HG03139 (cell line): Measurements from ENCODE around the gene PDGFRA.

Experiments used
- ATAC-seq: cut with Tn5 transposase; IDR thresholded peaks from one replicate; pipeline ENCODE4 v1.9.1; 2021; ENCODE audit not compliant: unreplicated experiment

The PDGFRA gene

DNA sequence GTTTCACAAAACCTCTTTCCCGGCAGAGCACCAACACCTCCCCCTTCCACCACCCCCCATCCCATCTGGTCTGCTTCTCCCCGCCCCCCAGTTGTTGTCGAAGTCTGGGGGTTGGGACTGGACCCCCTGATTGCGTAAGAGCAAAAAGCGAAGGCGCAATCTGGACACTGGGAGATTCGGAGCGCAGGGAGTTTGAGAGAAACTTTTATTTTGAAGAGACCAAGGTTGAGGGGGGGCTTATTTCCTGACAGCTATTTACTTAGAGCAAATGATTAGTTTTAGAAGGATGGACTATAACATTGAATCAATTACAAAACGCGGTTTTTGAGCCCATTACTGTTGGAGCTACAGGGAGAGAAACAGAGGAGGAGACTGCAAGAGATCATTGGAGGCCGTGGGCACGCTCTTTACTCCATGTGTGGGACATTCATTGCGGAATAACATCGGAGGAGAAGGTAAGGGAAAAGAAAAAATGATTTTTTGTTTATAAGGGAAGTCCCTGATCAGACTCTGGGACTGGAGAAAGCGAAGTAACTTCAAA is at the start of gene PDGFRA:
Gene PDGFRA, plus strand, starts transcription at position 333 of the 541 bp plus-strand sequence. CDS start 29,476 bp downstream, outside the sequence.
- no peak for ATAC-seq

GRCh38 chr4:54184581-54184980 is 44.5 kb upstream of the PDGFRA start:
- no peak for ATAC-seq

DNA sequence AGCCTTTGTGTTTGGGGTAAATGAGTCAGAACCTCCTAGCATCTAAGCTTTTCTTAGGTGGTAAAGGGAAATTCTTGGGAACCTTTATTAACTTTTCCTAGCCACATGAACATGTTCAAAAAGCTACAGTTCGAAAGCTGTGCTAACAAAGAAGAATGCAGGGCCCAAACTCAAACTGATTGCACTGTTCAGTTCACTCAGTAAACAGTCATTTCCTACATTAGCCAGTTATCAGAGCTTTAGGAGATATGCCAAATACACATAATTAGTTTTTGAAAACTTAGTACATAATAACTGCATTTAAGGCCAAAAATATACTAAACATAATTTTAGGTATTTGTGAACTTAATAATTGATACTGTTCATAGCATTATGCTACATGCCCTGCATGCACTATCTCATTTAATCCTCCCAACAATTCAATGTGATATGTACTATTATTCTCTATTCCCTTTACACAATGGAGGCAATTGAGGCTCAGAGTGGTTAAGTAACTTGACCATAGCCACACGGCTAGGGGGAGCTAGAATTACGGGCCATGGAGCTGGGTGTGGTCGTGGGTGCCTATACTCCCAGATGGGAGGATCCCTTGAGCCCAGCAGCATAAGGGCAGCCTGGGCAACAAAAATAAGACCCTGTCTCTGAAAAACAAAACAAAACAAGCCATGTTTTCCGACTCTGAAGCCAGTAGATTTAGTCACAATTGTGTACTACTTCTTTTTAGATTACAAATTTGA is 43.9 kb upstream of the PDGFRA start:
- ATAC-seq, result no peak

DNA sequence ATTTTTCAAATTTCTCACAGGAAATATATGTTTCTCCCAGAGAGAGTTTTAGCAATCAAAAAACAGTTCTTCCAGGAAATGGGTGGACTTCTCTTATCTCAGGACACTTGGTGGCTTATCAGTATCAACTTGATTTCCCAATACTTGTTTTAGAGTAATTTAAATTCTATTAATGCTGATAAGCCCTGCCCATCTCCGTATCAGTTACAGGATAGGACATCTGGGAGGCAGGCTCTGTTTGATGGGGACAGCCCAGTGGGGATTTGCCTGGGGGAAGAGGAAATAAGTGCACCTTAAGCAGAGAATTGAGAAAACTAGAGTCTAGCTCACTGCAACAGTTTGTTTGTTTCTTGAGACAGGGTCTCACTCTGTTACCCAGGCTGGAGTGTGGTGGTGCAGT is 43.2 kb upstream of the PDGFRA start:
- no peak for ATAC-seq

- ATAC-seq, result no peak
Observed at GRCh38 chr4:54186371-54186770, 42.7 kb upstream of the PDGFRA start.

GRCh38 chr4:54187148-54187547 is 41.9 kb upstream of the PDGFRA start:
- ATAC-seq, result no peak

GRCh38 chr4:54189140-54189539 is 40.0 kb upstream of the PDGFRA start:
- ATAC-seq, result no peak

DNA sequence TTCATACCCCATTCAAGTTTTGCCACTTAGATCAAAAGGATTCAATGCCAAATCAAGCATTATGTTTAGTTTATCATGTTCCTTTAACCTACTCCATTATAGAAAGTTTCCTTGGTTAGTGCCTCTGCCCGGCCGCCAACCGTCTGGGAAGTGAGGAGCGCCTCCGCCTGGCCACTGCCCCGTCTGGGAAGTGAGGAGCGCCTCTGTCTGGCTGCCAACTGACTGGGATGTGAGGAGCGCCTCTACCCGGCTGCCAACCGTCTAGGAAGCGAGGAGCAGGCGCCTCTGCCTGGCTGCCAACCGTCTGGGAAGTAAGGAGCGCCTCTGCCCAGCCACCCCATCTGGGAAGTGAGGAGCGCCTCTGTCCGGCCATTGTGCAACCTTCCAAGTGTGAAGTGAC is 36.3 kb upstream of the PDGFRA start:
- no peak for ATAC-seq

- no peak for ATAC-seq
Observed at GRCh38 chr4:54197926-54198325, 31.2 kb upstream of the PDGFRA start.

GRCh38 chr4:54199919-54200318 is 29.2 kb upstream of the PDGFRA start:
- ATAC-seq, result no peak

DNA sequence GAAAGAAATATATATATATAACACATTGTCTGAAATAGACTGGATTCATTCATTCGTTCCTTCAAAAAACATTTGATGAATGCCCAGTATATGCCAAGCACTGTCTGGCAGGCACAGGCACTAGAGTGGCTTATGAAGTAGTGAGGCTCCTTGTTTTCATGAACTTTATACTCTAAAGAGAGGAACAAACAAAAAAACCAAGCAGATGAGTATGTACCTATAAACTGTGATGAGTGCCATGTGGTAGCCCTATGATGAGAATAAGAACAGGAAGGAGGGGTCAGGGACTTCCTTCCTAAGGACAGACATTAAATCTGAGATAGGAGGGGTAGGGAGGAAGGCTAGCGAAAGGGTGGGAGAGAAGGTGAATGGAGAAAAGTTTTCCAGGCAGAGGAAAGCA is 19.5 kb upstream of the PDGFRA start:
- no peak for ATAC-seq

DNA sequence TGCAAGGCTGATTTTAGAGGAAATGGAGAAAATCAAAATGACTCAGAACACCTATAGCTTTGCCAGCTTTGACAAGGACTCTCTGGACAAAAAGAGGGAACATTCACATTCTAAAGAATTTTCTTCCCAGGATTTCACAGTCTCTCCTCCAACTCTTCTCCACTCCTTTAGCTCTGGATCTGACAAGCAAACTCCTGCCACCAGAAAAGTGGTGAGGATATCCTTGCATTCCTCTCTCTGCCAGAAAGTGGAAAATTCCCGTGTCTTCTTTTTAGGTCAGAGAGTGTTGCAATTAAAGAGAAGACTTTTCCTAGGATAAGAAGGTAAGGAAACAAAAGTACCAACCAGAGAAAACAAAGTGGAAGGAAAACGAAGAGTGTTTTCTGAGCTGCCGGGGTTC is 16.1 kb upstream of the PDGFRA start:
- ATAC-seq, result no peak

DNA sequence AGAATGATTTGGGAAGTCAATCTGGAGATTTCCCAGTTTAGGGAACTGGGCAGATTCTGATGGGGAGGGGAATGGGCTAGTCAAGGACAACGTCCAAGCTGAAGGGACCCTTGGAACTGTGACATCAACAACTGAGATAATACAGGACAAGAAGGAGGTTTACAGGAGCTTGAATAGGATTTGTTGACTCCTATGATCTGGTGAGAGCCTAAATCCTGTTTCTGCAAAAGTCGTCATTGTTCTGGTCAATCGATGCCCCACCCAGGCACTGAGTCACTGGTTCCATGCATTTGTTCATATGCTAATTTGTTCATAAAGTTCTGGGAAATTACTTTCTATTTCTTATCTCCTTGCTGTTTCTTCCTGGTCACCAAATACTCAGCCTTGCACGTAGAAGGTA is 15.3 kb upstream of the PDGFRA start:
- no peak for ATAC-seq

DNA sequence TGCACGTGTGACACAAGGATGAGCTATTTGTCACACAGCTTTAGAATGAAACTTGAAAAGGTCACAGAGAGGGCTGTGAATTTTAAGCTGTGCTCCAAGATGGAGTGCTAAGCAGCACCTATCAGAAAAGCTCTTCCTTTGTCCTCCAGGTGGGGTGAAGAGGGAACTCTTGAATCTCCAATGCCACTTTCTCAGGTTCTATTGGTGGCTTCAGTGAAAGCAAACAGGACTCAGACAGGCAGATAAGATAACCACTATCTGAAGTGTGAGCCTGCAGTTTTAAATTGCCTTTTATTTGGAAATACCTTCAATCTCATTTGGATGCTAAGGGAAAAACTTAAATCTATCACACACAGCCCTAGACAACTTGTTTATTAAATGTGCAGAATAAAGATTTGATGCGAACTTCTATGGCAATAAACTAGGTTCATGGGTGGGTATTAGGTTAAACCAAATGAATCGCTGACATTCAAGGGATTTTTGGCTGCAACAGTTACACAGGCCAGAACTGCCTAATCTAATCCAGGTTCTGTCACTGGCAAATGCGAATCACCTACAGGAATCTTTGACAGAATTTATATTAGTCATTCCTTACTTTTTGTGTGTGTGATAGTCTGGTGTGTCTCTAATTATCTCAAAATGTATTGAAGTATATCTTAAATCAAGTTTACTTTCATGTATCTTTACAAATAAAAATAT is 13.6 kb upstream of the PDGFRA start:
- no peak for ATAC-seq

DNA sequence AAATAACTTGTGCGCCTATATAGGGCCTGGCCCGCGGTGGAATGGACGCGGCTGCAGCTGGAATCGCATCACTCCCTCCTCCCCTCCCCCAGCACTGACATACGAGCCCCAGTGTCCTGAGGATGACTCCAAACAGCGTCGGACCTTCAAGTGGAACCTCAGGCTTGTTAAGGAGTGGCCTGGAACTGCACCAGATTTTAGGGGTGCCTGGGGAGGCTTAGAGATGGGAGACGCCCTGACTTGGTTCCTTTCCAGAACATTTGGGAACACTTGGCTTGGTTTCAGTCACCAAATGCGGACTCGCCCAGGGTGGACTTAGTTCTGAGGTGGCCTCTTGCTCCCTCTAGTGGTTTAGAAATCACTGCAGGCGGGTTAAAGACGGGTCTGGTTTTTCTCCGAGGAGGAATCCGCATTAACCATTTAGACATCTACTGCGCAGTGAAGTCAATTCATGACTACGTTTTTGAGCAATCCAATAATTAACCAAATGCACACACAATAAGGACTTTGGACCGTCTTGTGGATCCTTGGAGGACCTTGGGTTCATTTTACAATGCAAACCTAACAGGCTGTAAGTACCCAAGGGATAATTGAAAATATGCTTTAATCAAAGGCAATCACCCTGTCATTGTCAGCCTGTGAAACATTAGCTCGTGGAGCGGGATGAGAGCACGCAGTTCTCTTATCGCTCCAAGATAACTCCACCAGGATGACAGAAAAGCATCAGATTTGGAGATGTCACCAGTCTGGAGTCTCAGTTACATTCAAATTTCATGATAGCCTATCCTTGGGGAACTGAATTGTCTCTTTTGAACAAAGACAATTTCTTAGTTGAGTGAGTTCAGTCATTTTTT is 11.2 kb upstream of the PDGFRA start:
- ATAC-seq, result peak; percentile 60

DNA sequence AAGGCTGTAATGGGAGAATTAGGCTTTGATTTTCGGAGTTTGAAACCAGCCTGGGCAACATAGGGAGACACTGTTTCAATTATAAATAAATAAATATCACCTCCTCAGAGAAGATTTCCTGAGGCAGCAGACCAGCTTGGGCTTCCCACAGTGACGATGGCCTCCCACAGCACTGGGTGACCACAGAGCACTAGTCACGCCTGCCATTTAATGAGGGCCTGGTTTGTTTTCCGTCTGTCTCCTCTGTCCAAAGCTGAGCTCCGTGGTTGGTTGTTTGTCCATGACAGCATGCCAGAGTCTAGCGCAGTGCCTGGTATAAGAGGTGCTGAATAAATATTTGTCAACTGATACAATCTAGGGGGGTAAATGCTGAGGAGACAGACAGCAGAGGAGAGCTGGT is 10.4 kb upstream of the PDGFRA start:
- ATAC-seq, result no peak

GRCh38 chr4:54224996-54225597 is 4.0 kb upstream of the PDGFRA start:
- no peak for ATAC-seq

- no peak for ATAC-seq
Observed at GRCh38 chr4:54225598-54226403, 3.3 kb upstream of the PDGFRA start.

- no peak for ATAC-seq
Observed at GRCh38 chr4:54226404-54227255, 2.5 kb upstream of the PDGFRA start.
